ENCODE results near the gene FRMD5. TPM values are rescaled to one million over a fixed set of nuclear protein-coding genes. Genes with fewer than 3 reads are reported as not detected.
"Not testable (repeated sequence)": the region's sequence is repeated elsewhere in the genome, so short reads cannot be mapped to it uniquely, and the experiment has no call there.

The FRMD5 gene
- total RNA-seq, 1 donor from 2014 or later = 0.20 TPM

GRCh38 chr15:44092221-44092620, 102.8 kb downstream of the FRMD5 start:
- ATAC-seq = no peak

DNA sequence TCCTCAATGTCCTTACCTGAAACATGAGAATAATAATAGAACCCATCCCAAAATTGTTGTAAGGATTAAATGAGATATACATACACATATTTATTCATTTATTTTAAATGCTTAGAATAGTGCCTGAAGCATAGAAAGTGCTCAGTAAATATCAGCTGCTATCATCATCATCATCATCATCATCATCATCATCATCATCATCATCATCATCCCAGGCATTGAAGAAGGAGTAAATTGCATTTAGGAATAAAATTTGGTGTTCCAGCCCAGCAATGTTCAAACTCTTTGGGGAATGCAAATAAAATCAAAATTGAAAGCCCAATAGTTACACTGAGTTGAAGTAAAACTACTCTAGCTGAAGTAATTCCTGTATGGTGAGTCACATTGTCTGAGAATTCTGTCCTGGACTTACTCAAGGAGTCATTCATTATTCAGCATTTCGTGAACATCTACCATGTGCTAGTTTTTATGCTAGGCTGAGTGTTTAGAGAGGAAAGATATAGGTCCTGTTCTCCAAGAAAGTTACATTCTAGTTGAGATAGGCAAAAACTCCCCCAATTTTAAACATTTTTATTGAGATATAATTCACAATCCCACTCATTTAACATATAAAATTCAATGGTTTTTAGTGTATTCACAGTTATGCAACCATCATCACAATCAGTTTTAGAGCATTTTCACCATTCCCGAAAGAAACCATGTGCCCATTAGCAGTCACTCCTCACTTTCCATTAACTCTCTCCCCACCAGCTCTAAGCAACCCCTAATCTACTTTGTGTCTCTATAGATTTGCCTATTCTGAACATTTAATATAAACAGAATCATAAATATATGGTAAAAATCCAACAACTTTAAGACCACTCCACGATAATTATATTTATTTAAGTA, 107.2 kb downstream of the FRMD5 start:
- ATAC-seq = peak; percentile 48

DNA sequence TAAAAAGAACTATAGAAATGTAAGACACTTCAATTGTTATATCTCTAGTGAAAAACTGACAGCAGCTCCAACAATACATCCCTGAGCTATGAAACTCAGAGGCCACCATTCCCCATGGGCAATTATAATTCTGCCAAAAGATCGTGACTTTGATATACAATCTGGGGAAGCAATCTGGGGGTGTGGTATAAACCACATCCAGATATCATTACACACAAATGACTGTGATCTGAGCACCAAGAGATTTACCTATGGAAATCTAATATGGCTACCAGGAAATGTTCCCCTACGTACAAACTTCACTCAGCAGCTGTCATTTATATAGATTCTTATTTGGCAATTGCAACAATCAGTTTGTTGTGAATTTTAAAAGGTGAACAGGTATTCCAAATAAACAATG, 110.3 kb downstream of the FRMD5 start:
- no peak for ATAC-seq

DNA sequence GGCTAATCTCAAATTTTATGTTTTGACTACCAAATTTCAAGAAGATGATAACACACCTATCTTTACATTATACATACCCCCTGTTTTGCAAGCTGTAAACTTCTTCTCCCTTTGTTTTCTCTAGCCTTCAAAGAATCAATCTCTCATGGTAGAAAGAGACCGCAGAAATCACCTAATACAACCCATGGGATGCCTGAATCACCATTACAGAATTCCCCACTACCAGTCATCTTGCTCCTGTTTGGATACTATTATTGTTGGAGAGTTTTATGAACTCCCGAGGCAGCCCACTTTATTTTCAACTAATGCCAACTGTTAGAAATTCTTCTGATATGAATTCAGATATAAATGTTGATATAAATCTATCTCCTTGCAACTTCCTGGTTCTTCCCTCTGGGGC, 110.9 kb downstream of the FRMD5 start:
- ATAC-seq = no peak

DNA sequence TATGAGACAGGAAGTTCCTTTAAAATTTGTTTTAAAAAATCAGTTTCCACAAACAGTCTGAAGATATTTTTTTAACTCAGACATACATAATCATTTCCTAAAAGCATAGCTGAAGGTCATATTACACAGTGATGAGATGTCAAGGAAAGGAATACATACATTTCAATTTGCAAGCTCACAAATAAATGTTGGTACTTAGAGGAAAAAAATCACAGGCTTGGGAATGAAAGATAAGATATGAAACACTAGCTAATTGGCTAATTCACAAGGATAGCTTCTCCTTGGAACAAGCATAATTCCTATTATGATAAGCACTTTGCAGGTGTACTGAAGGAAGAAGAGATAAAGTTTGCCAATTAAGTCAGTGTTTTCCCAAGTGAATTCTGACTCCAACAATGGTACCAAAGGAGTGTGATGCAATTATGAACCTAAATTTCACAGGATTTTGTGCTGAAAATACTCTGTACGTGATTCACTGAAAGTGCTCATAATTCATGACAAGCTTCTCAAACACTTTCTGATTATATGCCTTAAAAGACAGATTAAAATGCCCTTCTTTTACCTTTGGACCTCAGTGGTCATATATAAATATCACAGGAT, 112.4 kb downstream of the FRMD5 start:
- ATAC-seq = no peak

GRCh38 chr15:44081026-44082013, 113.8 kb downstream of the FRMD5 start:
- no peak for ATAC-seq

DNA sequence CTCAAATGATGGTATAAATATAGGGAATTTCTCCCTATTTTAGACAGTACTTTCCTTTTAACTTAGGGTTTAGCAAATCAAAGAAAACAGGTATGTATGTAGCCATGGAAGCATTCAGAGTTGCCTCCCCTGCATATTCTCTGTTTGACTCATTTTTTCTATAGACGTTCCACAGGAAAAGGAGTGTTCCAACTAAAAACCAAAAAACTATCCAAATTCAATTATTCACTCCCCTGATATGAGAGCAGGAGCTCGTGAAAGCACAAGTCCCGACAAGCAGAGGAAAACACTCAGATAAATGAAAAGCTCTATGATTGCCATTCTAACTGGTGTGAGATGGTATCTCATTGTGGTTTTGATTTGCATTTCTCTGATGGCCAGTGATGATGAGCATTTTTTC, 119.5 kb downstream of the FRMD5 start:
- ATAC-seq = no peak

GRCh38 chr15:44069489-44069888, 125.6 kb downstream of the FRMD5 start:
- ATAC-seq = no peak

DNA sequence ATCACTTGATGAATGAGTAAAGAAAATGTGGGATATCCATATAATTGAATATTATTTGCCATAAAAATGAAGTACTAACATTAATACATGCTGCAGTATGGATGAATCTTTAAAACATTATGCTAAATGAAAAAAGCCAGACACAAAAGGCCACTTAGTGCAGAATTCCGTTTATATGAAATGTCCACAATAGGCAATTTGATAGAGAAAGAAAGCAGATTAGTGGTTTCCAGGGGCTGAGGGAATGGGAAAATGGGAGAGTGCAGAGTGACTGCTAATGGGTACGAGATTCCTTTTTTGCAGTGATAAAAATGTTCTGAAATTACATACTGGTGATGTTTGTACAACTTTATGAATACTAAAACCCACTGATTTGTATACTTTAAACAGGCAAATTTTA, 126.7 kb downstream of the FRMD5 start:
- no peak for ATAC-seq

DNA sequence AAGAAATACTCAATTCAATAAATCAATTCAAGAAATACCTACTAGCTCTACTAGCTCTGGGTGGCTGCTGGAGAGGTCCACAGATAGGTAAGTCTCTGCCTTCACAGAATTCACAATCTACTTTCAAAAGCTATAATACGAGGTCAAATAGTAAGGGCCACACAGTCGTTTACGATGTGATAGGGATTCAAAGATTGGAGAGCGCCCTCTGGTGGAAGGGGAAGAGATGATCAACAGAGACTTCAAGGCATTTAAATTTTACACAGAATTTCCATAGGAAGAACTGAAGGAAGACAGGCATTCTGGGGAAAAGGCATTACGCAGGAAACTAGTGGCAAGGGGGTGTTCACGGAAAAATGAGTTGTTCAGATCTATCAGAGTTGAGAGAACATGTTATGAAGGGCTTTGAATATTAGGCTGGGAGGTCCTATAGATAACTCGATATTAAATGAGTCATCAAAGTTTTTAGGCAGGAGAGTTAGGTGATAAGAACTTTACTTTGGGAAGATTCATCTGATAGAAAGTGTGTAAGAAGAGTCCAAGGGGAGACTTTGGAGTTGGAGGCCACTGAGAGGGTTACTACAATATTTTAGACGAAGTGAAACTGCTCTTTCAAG, 128.8 kb downstream of the FRMD5 start:
- ATAC-seq = peak; percentile 62

DNA sequence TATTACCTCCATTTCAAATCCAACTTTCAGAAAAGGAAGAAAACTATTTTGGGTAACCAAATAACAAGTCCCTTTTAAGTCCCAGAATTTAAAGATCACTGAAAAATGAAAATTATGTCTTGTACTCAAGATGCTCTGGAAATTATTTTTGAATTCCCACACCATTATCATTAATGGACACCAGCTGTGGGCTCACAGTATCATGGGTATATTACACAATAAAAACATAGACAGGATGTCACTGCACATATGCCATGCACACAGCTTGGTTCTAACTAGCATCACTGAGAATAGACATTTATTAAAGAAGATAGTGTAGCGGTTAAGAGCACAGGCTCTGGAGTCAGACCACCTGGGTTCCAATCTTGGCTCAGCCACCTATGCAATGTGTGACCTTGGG, 130.4 kb downstream of the FRMD5 start:
- ATAC-seq = no peak

GRCh38 chr15:44058126-44058525, 136.9 kb downstream of the FRMD5 start:
- no peak for ATAC-seq

DNA sequence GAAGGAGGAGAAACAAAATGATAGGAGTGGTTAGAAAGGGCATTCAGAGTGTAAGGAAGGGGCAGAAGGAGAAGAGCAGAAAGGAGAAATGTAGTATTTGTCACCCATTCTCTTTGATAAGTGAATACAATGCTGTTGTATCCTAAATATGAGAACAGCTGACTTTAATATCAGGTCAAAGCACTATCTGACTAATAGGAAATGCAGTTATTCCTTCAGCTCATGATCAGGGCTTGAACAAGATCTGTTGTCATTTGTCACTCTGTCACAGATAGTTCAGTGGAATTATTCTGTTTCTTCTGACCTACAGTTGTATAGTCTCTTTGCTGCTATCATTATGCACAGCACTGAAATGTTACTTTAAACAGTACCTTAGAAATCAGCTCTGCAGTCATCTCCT, 149.4 kb downstream of the FRMD5 start:
- ATAC-seq = no peak

GRCh38 chr15:44045217-44045616, 149.9 kb downstream of the FRMD5 start:
- ATAC-seq = no peak

- ATAC-seq = no peak
Measured at GRCh38 chr15:44038755-44039191, 156.3 kb downstream of the FRMD5 start.

DNA sequence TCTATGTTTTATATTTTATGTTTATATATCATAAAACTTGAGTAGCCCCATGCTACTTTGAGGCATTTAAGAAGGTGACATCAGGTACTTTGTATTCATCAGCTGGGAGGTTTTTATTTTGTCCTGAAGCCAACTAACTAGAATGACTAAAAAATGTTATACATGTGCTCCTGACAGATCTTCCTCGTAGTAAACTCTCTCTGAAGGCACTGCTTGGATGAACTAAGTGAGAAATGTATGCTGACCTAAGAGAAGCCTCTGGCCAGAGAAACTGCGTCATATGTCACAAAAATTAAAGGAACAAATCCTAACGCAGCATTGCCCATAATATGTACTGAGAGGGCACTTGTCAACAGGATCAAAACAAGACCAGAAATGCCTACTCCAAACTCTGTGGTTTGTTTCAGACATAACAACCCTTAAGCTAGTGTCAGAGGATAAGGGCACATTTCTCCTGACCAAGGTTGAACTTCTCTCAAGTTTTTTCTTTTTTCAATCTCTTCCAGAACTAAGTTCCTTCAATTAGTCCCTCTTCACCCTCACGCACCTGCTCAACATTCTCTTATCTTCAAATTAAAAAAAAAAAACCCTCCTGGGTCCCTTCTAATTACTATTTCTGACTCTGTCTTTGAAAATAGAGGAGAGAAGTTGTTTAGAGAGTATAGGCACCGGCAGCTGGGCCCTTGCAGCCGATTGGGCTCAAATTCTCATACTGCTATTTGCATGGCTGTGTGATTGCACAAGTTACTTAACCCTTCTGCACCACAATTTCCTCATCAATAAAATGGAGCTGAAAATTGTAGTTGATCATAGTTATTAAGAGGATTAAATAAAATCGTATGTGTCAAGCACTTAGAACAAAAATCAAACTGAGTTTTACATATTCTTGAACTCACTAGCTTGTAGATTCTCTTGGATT, 159.0 kb downstream of the FRMD5 start:
- ATAC-seq = no peak

DNA sequence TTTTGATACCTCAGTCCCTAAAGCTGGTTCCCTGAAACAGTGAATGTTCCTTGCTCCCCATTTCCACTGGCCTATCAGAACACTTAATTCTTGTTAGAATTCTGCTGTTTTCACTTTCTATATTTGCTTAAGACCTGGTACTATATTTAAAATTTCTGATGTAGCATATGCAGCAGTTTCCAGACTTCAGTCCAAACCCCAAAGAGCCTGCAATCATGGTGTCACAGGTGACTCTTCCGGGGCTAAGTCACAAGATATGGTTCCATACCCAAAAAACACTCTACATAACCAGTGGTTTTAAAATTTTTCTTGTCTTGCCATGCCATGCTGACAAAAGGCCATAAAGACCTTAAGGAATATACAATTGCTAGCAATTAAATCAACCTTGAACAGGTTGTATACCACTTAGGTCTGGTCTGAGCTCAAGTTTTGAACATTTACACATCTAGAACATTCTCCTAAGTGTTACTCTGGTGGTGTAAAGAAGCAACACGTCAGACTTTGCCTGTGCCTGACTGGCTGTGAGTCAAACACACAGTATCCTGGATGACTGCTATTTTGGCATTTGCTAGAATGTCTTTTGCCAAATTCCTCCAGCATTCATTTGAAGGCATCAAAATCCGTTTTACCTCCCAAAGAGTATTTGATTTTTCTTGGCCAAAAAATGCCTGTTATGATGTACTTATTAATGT, 160.0 kb downstream of the FRMD5 start:
- no peak for ATAC-seq

DNA sequence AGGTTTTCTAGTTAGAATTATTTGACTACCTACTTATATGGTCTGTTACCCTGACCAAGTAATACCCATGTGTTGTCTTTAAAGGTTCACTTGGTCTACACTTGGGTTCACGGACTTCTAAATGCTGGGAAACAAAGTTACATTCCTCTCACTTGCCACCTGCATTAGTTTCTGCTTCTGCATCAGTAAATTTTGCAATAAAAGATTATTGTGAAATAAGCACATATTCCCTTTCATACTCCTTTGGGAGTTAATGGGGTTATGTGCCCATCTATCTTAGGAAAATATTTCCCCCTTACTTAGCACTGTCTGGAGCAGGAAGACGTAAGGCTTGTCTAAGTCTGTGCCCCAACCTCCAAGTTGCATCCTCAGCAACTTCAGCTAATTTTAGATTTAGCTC, 160.7 kb downstream of the FRMD5 start:
- ATAC-seq = no peak

- no peak for ATAC-seq
Measured at GRCh38 chr15:44033894-44034293, 161.2 kb downstream of the FRMD5 start.

- ATAC-seq = not testable (repeated sequence)
Measured at GRCh38 chr15:44032820-44033219, 162.3 kb downstream of the FRMD5 start.

Data from esophagus mucosa (tissue), 1 donor.